PC-3 (cell line): Measurements from ENCODE around the gene HNRNPU. TPM values are rescaled to one million over a fixed set of nuclear protein-coding genes. Genes with fewer than 3 reads are reported as not detected.

ENCODE experiments used
- ATAC-seq: fragments of 200-7000 bp; cut with Tn5 transposase; 2 replicates; pipeline ENCODE4 v1.9.1; 2020; ENCODE audit warnings: mild to moderate bottlenecking, moderate library complexity
- BruUV-seq: library from RNA; stranded (reverse); fragments of 400-500 nt; replicated peaks from 2 replicates; lab custom pipeline; 2021; lab: Mats Ljungman, UMichigan
- CTCF ChIA-PET: fragments of 300-600 bp; sonication (Branson Sonifier 250); formaldehyde crosslinking; loops from one replicate; lab custom pipeline; 2022; ENCODE audit warnings: antibody characterized with exemption; lab: Charles Lee
- POLR2A ChIA-PET: fragments of 300-600 bp; sonication (Branson Sonifier 250); formaldehyde crosslinking; loops from one replicate; lab custom pipeline; 2022; ENCODE audit warnings: antibody characterized with exemption; ENCODE audit not compliant: unreplicated experiment; lab: Charles Lee
- DNase-seq: peaks from one replicate; pipeline ENCODE4 v3.0.0-alpha.2; 2015
- H2AFZ ChIP-seq: fragments of 300-600 bp; sonication (generic); 2 replicates; pipeline ENCODE4 v1.6.0; 2016; ENCODE audit warnings: antibody characterized with exemption, low read length
- H3F3A ChIP-seq: fragments of 300-600 bp; sonication (generic); one replicate; pipeline ENCODE4 v1.6.0; 2017; ENCODE audit warnings: antibody characterized with exemption, low read length, control low read depth, mild to moderate bottlenecking; ENCODE audit not compliant: unreplicated experiment
- H3K27ac ChIP-seq: fragments of 300-600 bp; sonication (generic); 2 replicates; pipeline ENCODE4 v1.5.1; 2016; ENCODE audit warnings: mild to moderate bottlenecking, low read length
- H3K27me3 ChIP-seq: fragments of 300-600 bp; sonication (generic); 2 replicates; pipeline ENCODE4 v1.6.1; 2016; ENCODE audit warnings: low read length, mixed read lengths
- H3K36me3 ChIP-seq: fragments of 300-600 bp; sonication (generic); 2 replicates; pipeline ENCODE4 v1.6.1; 2016; ENCODE audit warnings: low read depth, mixed run types, low read length, mixed read lengths
- H3K4me1 ChIP-seq: fragments of 300-600 bp; sonication (generic); 2 replicates; pipeline ENCODE4 v1.5.1; 2016; ENCODE audit warnings: low read length; ENCODE audit not compliant: insufficient read depth
- H3K4me2 ChIP-seq: fragments of 300-600 bp; sonication (generic); 2 replicates; pipeline ENCODE4 v1.6.0; 2016; ENCODE audit warnings: low read length
- H3K4me3 ChIP-seq: fragments of 300-600 bp; sonication (generic); 2 replicates; pipeline ENCODE4 v1.5.1; 2016; ENCODE audit warnings: mild to moderate bottlenecking, low read length, mixed read lengths
- H3K79me2 ChIP-seq: fragments of 300-600 bp; sonication (generic); 2 replicates; pipeline ENCODE4 v1.6.1; 2017; ENCODE audit warnings: low read length, mixed read lengths
- H3K9ac ChIP-seq: fragments of 300-600 bp; sonication (generic); 2 replicates; pipeline ENCODE4 v1.6.0; 2016; ENCODE audit warnings: mild to moderate bottlenecking, low read length
- H3K9me2 ChIP-seq: fragments of 300-600 bp; sonication (generic); replicated peaks from 2 replicates; pipeline ENCODE4 v1.6.1; 2016; ENCODE audit warnings: mixed run types, low read length, mixed read lengths
- H3K9me3 ChIP-seq: fragments of 300-600 bp; sonication (generic); 2 replicates; pipeline ENCODE4 v1.6.1; 2016; ENCODE audit warnings: low read length, mixed read lengths
- H4K20me1 ChIP-seq: fragments of 300-600 bp; sonication (generic); 2 replicates; pipeline ENCODE4 v1.6.1; 2016; ENCODE audit warnings: low read length, mixed read lengths
- EZH2 ChIP-seq: fragments of 300-600 bp; sonication (generic); IDR thresholded peaks from one replicate; pipeline ENCODE4 v1.6.1; 2017; ENCODE audit warnings: antibody characterized with exemption, mild to moderate bottlenecking, low read length; ENCODE audit not compliant: unreplicated experiment
- EZH2phosphoT487 ChIP-seq: fragments of 300-600 bp; sonication (generic); IDR thresholded peaks from 2 replicates; pipeline ENCODE4 v1.6.1; 2018; ENCODE audit warnings: mild to moderate bottlenecking, antibody characterized with exemption, low read length, borderline replicate concordance
- intact Hi-C: fragments of 100-400 bp; cut with micrococcal nuclease; formaldehyde crosslinking; loops from 2 replicates; pipeline ENCODE4 v1.9.0; 2023
- total RNA-seq: library from RNA; depleted of rRNA; stranded (reverse); fragments of >200 nt; gene quantifications from 2 replicates; pipeline ENCODE4 v1.2.3, GENCODE V29; 2014
- TF ChIP-seq, protein P1 (sequence below): fragments of 300-600 bp; sonication (generic); conservative IDR thresholded peaks from 2 replicates; pipeline ENCODE4 v1.5.1; 2017; ENCODE audit warnings: antibody characterized with exemption, low read depth, mild to moderate bottlenecking, low read length

The HNRNPU gene
- total RNA-seq, 1 experiment from 2014 or later, result 431 TPM

GRCh38 chr1:244868484-244869363, 4.4 kb upstream of the HNRNPU start:
- H3K9me2 ChIP-seq, result no peaks in the 10 kb centered on the region
- DNase-seq (no peak), ATAC-seq (no peak)
- ChIA-PET POLR2A (no interaction called here), CTCF (no interaction called here)
- no TSS peak for BruUV-seq
- no peak overlapping the region for H2AFZ ChIP-seq
- no peak overlapping the region for H3K4me2 ChIP-seq
- no peak overlapping the region for H3K9ac ChIP-seq
- peaks cover 6% of the 10 kb centered on the region for H3K4me1 ChIP-seq
- H3K9me3 ChIP-seq, result no peaks in the 10 kb centered on the region
- TF ChIP-seq EZH2 (no peak), EZH2phosphoT487 (no peak)
- TF ChIP-seq, protein P1, sequence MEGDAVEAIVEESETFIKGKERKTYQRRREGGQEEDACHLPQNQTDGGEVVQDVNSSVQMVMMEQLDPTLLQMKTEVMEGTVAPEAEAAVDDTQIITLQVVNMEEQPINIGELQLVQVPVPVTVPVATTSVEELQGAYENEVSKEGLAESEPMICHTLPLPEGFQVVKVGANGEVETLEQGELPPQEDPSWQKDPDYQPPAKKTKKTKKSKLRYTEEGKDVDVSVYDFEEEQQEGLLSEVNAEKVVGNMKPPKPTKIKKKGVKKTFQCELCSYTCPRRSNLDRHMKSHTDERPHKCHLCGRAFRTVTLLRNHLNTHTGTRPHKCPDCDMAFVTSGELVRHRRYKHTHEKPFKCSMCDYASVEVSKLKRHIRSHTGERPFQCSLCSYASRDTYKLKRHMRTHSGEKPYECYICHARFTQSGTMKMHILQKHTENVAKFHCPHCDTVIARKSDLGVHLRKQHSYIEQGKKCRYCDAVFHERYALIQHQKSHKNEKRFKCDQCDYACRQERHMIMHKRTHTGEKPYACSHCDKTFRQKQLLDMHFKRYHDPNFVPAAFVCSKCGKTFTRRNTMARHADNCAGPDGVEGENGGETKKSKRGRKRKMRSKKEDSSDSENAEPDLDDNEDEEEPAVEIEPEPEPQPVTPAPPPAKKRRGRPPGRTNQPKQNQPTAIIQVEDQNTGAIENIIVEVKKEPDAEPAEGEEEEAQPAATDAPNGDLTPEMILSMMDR, result no peak
- peaks cover 13% of the 10 kb centered on the region for H3K79me2 ChIP-seq
- H3K36me3 ChIP-seq, result no peaks in the 10 kb centered on the region
- H3K27ac ChIP-seq, result no peak overlapping the region
- H3K27me3 ChIP-seq, result no peaks in the 10 kb centered on the region
- no peaks in the 10 kb centered on the region for H4K20me1 ChIP-seq
- H3F3A ChIP-seq, result no peaks in the 10 kb centered on the region
- no peak overlapping the region for H3K4me3 ChIP-seq
- intact Hi-C loops, result no loop called here

GRCh38 chr1:244866355-244866754, 2.0 kb upstream of the HNRNPU start:
- intact Hi-C loops, result no loop called here
- no TSS peak for BruUV-seq
- Histone ChIP-seq H3K27me3 (no peaks in the 10 kb centered on the region), H2AFZ (no peak overlapping the region), H3K36me3 (peaks cover 14% of the 10 kb centered on the region), H4K20me1 (peaks cover 15% of the 10 kb centered on the region), H3F3A (no peaks in the 10 kb centered on the region), H3K79me2 (peaks cover 34% of the 10 kb centered on the region), H3K9ac (no peak overlapping the region), H3K9me3 (no peaks in the 10 kb centered on the region), H3K4me2 (no peak overlapping the region), H3K9me2 (no peaks in the 10 kb centered on the region), H3K4me3 (no peak overlapping the region), H3K27ac (no peak overlapping the region), H3K4me1 (peaks cover 10% of the 10 kb centered on the region)
- DNase-seq (no peak), ATAC-seq (no peak)
- CTCF ChIA-PET, result no interaction called here
- TF ChIP-seq EZH2 (no peak), EZH2phosphoT487 (no peak)
- TF ChIP-seq, protein P1, result no peak
- POLR2A ChIA-PET, result interaction anchor here (0.7 kb wide), 1 partner anchor 51 kb away, joined by 6 read pairs; no protein-coding TSS in a partner anchor

- Histone ChIP-seq H3K9ac (no peak overlapping the region), H4K20me1 (peaks cover 20% of the 10 kb centered on the region), H3K27me3 (no peaks in the 10 kb centered on the region), H3K9me3 (no peaks in the 10 kb centered on the region), H3K4me3 (no peak overlapping the region), H3K4me1 (peaks cover 15% of the 10 kb centered on the region), H3K79me2 (peaks cover 40% of the 10 kb centered on the region), H3K36me3 (peaks cover 20% of the 10 kb centered on the region), H3K9me2 (no peaks in the 10 kb centered on the region), H3F3A (no peaks in the 10 kb centered on the region), H2AFZ (no peak overlapping the region), H3K4me2 (no peak overlapping the region), H3K27ac (no peak overlapping the region)
- BruUV-seq, result no TSS peak
- CTCF ChIA-PET, result interaction anchor here (1.4 kb wide), 1 partner anchor 177 kb away, joined by 3 read pairs; no protein-coding TSS in a partner anchor
- TF ChIP-seq EZH2phosphoT487 (no peak), EZH2 (no peak)
- TF ChIP-seq, protein P1, result no peak
- intact Hi-C loops, result no loop called here
- DNase-seq (no peak), ATAC-seq (no peak)
- POLR2A ChIA-PET, result no interaction called here
Measured at GRCh38 chr1:244865820-244866219, 1.5 kb upstream of the HNRNPU start.
